ENCODE measurements around the gene SH3BP2.

The SH3BP2 gene

GRCh38 chr4:2804449-2804972 is 11.6 kb downstream of the SH3BP2 start:
- DNase-seq = peak; percentile 16

- DNase-seq = no peak
Measured at GRCh38 chr4:2804973-2805501, 12.2 kb downstream of the SH3BP2 start.

- peak; percentile 58 for DNase-seq
Measured at GRCh38 chr4:2805712-2806389, 13.0 kb downstream of the SH3BP2 start.

GRCh38 chr4:2806390-2807355 is 13.8 kb downstream of the SH3BP2 start:
- DNase-seq = peak; percentile 77

GRCh38 chr4:2807571-2807970 is 14.7 kb downstream of the SH3BP2 start:
- no peak for DNase-seq

GRCh38 chr4:2808001-2808400 is 15.1 kb downstream of the SH3BP2 start:
- DNase-seq = no peak

GRCh38 chr4:2809610-2810180 is 16.8 kb downstream of the SH3BP2 start:
- no peak for DNase-seq

GRCh38 chr4:2810388-2810787 is 17.5 kb downstream of the SH3BP2 start:
- DNase-seq = no peak

- peak; percentile 80 for DNase-seq
Measured at GRCh38 chr4:2811830-2812611, 19.1 kb downstream of the SH3BP2 start.

GRCh38 chr4:2812612-2813354 is 19.9 kb downstream of the SH3BP2 start:
- no peak for DNase-seq

- DNase-seq = no peak
Measured at GRCh38 chr4:2813446-2814405, 20.8 kb downstream of the SH3BP2 start.

GRCh38 chr4:2814627-2815270 is 21.9 kb downstream of the SH3BP2 start:
- DNase-seq = no peak

GRCh38 chr4:2816401-2816954 is 23.6 kb downstream of the SH3BP2 start:
- no peak for DNase-seq

GRCh38 chr4:2817137-2817536 is 24.3 kb downstream of the SH3BP2 start:
- no peak for DNase-seq

- no peak for DNase-seq
Measured at GRCh38 chr4:2817701-2818350, 24.9 kb downstream of the SH3BP2 start.

- DNase-seq = no peak
Measured at GRCh38 chr4:2818351-2818939, 25.6 kb downstream of the SH3BP2 start.

- DNase-seq = no peak
Measured at GRCh38 chr4:2819244-2820215, 26.6 kb downstream of the SH3BP2 start.
